Stimulated activated naive CD8-positive, alpha-beta T cell treated with anti-CD3 and anti-CD28 coated beads, Interleukin-15, Interleukin-2, amounts not matched to agents 100 ng/mL and 50 ng/mL, for 24 hours (primary cell): ENCODE measurements around the gene UBE2J2.

Experiments
- H3K27ac Mint-ChIP-seq: one replicate; pipeline ENCODE4 v1.8.0; 2021; ENCODE audit warnings: mild to moderate bottlenecking, mixed read lengths
- H3K27me3 Mint-ChIP-seq: one replicate; pipeline ENCODE4 v1.8.0; 2021; ENCODE audit warnings: mixed read lengths
- H3K36me3 Mint-ChIP-seq: one replicate; pipeline ENCODE4 v1.8.0; 2021; ENCODE audit warnings: low read depth, mixed read lengths
- H3K4me1 Mint-ChIP-seq: one replicate; pipeline ENCODE4 v1.8.0; 2021; ENCODE audit warnings: low read depth, mixed read lengths
- H3K4me3 Mint-ChIP-seq: one replicate; pipeline ENCODE4 v1.8.0; 2021; ENCODE audit warnings: mild to moderate bottlenecking, mixed read lengths
- H3K9me3 Mint-ChIP-seq: one replicate; pipeline ENCODE4 v1.8.0; 2021; ENCODE audit warnings: mixed read lengths

UBE2J2 gene

DNA sequence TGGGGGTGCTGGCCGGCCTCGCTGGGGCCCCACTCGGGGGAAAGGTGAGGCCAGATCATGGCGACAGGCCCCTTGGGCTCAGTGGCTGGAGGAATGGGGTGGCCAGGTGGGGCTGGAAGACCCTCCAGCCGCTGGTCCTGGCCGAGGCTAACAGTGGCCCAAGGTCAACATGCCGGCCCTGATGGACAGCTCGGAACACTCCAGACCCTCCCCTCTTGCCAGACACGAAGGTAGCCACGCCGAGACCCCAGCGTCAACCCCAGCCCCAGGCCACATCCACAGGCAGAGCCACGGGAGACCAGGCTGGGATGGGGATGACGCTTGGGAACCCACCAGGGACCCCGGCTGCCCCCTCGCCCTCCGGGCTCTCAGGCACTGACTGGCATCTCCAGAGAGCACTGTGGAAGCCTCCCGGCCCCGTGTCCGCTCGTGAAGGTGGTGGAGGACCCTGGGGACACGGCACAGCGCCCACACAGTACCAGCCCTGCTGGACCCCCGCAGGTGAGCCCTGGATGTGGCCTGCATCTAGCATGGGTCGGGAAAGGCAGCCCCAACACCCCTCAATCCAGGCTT is 26.2 kb downstream of the UBE2J2 start:
- Mint-ChIP-seq H3K4me3 (no peak overlapping the region), H3K27ac (no peak overlapping the region), H3K27me3 (no peaks in the 10 kb centered on the region), H3K9me3 (no peaks in the 10 kb centered on the region), H3K36me3 (no peaks in the 10 kb centered on the region), H3K4me1 (peaks cover 18% of the 10 kb centered on the region)

DNA sequence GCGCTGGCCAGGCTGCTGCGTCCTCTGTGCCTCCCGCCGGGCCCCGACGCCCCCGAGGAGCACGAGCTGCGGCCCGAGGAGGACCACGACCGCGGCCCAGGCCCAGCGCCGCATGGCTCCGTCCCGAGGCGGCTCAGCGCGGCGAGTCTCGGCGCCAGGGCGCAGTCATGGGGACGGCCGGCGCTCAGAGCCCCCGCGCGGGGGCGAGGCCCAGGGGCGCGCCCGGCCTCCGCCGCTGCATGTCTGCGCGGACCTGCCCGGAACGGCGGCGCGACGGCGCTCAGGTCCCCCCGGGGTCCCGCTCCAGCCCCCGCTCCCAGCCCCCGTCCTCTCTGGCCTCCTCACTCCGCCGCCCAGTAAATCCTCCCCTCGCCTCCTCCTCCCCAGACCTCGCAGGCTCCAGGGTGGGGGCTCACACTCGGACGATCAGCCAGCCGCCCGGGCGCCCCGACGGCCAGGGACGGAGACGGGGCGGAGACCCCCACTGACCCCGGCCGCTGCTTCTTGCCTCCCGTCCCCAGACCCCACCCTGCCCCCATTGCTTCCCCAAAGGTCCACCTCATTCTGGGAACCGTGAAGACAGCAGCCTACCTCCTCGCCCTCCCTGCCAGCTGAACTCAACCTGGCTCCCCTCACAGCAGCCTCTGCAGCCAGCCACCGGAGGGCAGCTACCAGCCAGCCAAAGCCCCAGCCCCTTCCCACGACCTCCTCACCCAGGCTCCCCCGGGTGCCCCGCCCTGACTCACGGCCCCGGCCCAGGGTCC is 26.9 kb downstream of the UBE2J2 start, which contains the start of gene C1QTNF12:
Gene C1QTNF12, minus strand, starts transcription at position 146 of the 764 bp plus-strand sequence. Its CDS starts 32 bp downstream, at position 114.
- Mint-ChIP-seq H3K9me3 (no peaks in the 10 kb centered on the region), H3K27ac (no peak within 1 kb of the TSS), H3K36me3 (no peaks in the 10 kb centered on the region), H3K4me1 (peaks cover 18% of the 10 kb centered on the region), H3K27me3 (no peaks in the 10 kb centered on the region), H3K4me3 (no peak within 1 kb of the TSS)

DNA sequence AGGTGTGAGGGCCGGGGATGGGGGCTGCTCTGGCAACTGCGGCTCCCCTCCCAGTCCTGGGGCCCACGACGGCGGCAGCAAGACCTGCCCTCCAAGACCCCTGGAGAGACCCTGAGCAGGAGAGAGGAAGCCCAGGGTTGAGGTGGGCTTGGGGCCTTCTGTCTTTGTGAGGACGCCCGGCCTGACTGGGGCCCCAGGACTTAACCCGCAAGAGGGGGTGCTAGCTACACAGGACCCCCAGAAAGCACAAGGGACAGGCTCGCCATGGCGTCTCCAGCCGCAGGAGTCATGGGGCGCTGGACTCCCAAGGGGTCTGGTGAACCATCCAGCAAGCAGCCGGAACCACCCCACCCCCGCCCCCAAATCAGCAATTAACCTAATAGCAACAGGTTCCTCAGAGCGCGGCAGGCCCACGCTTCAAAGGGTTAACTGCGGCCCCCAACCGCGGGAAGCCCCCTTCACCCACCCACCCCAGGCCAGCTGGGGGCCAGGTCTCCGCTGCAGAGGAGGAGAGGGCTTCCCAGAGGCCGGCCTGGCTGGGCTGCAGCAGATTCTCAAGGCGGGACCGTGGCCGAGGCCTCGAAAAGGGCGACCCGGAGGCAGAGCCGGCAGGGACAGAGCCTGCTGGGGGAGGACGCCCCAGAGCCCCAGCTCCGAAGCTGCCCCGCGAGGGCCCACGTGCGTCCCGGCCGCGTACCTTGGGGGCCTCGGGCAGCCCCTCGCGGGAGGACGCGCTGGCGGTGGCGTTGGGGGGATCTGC is 27.7 kb downstream of the UBE2J2 start:
- H3K36me3 Mint-ChIP-seq: no peaks in the 10 kb centered on the region

DNA sequence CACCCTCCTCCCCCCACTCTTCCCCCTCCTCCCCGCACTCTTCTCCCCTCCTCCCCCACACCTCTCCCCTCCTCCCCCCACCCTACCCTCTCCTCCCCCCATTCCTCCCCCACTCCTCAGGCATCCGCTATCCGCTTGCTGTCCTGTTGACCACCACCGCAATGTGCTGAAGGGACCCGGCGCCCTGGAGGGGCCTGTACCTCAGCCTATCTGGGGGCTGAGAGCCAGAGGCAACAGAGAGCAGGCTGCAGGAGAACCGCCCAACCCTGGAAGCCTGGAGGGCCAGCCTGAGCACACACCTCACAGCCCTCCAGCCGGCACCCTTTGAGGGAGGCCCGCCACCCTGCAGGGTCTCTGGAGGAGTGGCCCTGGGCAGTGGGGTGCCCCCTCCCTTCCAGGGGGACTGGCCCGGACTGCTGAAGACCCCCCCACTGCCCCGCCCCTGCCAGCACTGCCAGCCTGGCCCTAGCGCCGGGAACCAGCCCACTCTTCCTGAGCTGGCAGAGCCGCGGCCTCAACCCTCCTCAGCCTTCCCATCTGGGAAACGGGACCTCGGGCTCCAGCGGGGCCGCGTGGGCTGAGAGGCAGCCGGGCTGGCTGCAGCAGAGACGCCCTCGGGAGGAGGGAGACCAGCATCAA is 28.4 kb downstream of the UBE2J2 start:
- Mint-ChIP-seq H3K27ac (no peak overlapping the region), H3K36me3 (no peaks in the 10 kb centered on the region), H3K9me3 (no peaks in the 10 kb centered on the region), H3K4me1 (peaks cover 8% of the 10 kb centered on the region), H3K27me3 (no peaks in the 10 kb centered on the region), H3K4me3 (no peak overlapping the region)

More for the DNA sequence above, 27.7 kb downstream of the UBE2J2 start:
- Mint-ChIP-seq H3K27ac (no peak overlapping the region), H3K4me3 (no peak overlapping the region), H3K4me1 (peaks cover 15% of the 10 kb centered on the region), H3K27me3 (no peaks in the 10 kb centered on the region), H3K9me3 (no peaks in the 10 kb centered on the region)

DNA sequence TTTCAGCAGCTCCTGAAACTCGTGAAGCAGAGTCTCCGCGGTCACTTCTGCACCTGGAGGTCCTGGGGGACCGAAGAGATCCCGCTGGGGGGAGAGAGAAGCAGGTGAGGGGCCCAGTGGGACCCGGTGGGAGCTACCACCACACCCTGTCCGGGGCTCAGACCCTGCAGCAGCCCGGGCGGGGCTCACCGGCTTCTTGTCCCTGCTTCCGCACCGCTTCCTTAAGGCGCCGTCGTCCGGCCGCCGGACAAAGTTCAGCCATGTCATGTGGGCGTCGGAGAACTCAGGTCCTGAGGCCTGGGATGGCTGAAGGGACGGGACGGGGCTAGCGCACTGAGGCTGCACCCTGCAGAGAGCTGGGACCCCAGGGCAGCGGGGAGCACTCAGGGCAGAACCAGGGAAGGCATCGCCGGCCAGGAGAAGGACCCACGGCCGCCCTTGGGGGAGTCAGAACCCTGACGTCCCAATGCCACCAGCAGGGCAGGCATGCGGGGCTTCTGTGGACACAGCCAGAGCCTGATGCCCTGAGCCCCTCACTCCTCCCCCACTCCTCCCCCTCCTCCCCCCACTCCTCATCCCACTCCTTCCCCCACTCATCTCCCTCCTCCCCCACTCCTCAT is 29.4 kb downstream of the UBE2J2 start:
- Mint-ChIP-seq H3K36me3 (no peaks in the 10 kb centered on the region), H3K27ac (no peak overlapping the region), H3K27me3 (no peaks in the 10 kb centered on the region), H3K9me3 (no peaks in the 10 kb centered on the region), H3K4me1 (no peaks in the 10 kb centered on the region), H3K4me3 (no peak overlapping the region)

DNA sequence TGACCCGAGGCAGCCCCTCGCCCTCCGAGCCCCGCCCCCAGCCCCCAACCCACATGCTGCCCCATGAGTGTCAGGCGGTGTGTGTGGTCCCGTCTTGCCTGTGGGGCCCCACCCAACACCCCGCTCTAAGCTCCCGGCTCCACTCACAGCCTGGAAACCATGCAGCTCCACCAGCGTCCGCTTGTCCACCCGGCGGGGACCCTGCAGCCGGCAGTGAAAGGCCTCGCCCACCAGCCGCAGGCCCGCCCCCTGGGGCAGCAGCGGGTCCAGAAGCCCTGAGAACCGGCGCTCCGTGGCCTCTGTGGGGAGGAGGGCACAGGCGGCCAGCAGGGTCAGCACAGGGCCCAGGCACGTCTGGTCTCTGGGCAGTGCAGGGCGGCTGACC is 29.9 kb downstream of the UBE2J2 start:
- Mint-ChIP-seq H3K4me1 (no peaks in the 10 kb centered on the region), H3K4me3 (no peak overlapping the region), H3K9me3 (no peaks in the 10 kb centered on the region), H3K27me3 (no peaks in the 10 kb centered on the region), H3K27ac (no peak overlapping the region), H3K36me3 (no peaks in the 10 kb centered on the region)

DNA sequence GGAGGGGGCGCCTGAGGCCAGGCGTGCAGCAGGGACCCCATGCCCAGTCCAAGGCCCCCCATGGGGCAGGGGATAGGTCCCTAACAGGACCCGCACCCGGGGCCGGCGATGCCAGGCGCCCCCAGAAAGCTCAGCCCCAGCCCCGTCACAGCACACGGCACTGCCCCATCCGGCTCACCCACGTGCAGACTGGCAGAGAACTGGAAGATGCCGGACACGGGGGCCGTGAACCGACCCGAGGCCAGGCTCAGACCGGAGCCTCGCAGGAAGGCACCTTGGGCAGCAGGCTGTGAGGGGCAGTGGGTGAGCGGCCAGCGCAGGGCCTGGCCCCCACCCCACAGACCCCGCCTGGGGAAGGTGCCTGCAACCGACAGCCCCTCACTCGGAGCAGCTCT is 30.4 kb downstream of the UBE2J2 start:
- Mint-ChIP-seq H3K27ac (no peak overlapping the region), H3K9me3 (no peaks in the 10 kb centered on the region), H3K4me1 (no peaks in the 10 kb centered on the region), H3K36me3 (no peaks in the 10 kb centered on the region), H3K27me3 (no peaks in the 10 kb centered on the region), H3K4me3 (no peak overlapping the region)

DNA sequence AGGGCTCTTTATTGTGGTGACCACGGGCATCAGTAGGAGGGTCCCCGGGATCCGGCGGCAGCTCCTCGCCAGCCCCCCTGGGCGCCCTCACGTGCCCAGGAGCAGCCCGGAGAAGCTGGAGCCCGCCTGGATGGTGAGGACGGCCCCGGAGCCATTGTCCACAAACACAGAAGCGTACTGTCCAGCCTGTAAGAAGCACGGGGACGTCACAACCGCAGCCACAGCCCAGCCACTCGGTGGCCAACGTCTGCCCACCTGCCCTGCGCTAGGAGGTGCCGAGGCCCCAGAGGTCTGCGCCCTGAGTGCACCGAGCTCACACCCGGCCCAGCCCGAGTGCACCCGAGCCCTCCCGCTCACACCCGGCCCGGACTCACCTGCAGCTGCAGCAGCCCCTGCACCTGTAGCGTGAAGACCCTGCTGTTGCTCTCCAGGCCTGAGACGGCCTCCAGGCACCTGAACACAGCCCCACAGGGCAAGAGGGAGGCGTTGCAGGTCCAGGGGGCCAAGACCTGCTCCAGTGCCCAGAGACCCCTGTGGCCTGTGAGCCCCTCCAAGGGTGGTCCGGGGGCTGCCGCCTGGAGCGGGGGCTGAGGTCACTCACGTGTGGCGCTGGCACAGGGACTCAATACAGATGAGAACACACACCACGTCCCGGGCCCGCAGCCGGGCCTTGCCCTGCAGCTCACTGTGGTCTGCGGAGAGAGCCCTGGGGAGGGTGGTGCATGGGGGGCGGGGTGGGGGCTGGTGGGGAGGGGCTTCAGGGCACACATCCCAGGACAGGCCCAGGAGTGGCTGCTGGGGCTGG is 31.0 kb downstream of the UBE2J2 start:
- Mint-ChIP-seq H3K27ac (no peak overlapping the region), H3K4me3 (no peak overlapping the region), H3K36me3 (no peaks in the 10 kb centered on the region), H3K9me3 (no peaks in the 10 kb centered on the region), H3K4me1 (no peaks in the 10 kb centered on the region), H3K27me3 (no peaks in the 10 kb centered on the region)

DNA sequence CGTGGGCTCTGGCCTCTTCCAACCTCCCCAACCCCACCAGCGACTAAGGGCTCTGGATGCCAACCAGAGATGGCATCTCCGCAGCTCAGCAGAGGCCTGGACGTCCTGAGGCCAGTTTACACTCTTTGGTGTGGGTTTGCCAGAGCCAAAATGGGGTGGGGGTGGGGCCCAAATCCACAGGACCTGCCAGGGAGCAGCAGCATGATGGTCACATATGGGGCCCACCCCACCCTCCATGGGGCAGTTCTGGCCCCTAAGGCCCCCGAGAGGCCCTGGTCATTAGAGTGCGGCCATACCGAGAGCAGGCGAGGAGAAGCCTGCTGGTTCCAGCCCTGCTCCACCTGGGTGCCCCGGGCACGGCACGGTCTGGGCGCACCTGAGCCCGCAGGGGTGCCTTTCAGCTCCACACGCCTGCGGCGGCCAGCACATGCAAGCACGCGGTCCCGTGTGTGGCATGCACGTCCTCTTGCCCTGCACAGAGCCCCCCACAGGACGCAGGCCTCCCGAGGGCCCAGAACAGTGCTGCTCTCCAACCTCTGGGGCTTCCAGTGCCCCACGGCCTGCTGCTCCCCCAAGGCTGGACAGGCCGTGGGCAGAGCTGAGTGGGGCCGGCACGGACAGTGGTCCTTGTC is 31.9 kb downstream of the UBE2J2 start:
- Mint-ChIP-seq H3K27ac (no peak overlapping the region), H3K4me1 (no peaks in the 10 kb centered on the region), H3K4me3 (no peak overlapping the region), H3K36me3 (no peaks in the 10 kb centered on the region), H3K27me3 (no peaks in the 10 kb centered on the region), H3K9me3 (no peaks in the 10 kb centered on the region)

DNA sequence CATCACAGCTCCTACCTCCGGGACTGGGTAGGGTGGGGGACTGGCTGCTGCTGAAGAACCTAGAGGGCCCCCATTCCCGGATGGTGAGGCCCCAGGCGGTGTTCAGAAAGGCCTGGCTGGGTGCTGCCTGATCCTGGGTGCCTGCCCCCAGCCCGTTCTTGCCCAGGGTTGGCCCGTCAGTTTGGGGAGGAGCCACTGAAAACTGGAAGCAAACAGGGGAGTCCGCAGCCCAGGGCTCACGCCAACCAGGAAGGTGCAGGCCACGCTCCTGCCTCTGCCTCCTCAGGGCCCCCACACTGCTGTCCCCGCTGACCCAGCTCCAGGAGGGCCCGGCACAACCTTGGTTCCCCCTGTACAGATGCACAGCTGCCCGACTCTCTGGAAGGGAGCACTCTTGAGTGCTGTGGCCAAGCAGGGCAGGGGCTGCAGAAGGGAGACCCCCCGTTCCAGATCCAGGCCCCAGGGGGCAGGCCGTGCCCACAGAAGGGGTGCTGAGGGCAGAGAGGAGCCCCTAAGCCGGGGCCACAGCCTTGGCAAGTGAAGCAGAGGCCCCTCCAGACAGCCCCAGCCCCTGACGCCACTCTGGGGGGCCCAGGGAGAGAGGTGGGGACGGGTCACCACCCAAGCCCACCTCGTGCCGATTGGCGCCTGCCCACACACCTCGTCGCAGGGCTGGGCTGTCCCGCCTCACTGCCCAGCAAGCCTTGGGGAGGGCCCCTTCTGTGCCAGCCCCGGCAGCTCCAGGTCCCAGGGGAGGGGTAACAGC is 32.6 kb downstream of the UBE2J2 start:
- Mint-ChIP-seq H3K4me3 (no peak overlapping the region), H3K4me1 (no peaks in the 10 kb centered on the region)

DNA sequence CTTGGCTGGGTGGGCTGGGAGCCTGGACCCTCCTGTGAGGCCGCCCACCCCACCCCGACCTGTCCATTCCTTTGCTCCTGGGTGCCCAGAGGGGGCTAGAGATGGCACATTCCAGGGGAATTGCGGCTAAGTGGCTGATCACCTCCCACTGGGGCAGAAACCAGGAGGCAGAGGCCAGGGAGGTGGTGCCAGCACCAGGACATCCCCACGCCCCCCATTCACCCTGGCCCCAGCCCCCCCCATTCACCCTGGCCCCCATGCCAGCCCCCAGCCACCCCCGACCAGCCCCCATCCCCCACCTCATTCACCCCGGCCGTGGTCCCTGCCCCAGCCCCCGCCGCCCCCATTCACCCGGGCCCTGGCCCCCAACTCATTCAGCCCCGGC is 33.3 kb downstream of the UBE2J2 start:
- H3K9me3 Mint-ChIP-seq: no peaks in the 10 kb centered on the region
- no peaks in the 10 kb centered on the region for H3K4me1 Mint-ChIP-seq
- H3K27ac Mint-ChIP-seq: no peak overlapping the region
- no peaks in the 10 kb centered on the region for H3K27me3 Mint-ChIP-seq
- H3K36me3 Mint-ChIP-seq: no peaks in the 10 kb centered on the region
- H3K4me3 Mint-ChIP-seq: no peak overlapping the region

More for the DNA sequence above, 32.6 kb downstream of the UBE2J2 start:
- Mint-ChIP-seq H3K36me3 (no peaks in the 10 kb centered on the region), H3K27ac (no peak overlapping the region), H3K9me3 (no peaks in the 10 kb centered on the region), H3K27me3 (no peaks in the 10 kb centered on the region)

DNA sequence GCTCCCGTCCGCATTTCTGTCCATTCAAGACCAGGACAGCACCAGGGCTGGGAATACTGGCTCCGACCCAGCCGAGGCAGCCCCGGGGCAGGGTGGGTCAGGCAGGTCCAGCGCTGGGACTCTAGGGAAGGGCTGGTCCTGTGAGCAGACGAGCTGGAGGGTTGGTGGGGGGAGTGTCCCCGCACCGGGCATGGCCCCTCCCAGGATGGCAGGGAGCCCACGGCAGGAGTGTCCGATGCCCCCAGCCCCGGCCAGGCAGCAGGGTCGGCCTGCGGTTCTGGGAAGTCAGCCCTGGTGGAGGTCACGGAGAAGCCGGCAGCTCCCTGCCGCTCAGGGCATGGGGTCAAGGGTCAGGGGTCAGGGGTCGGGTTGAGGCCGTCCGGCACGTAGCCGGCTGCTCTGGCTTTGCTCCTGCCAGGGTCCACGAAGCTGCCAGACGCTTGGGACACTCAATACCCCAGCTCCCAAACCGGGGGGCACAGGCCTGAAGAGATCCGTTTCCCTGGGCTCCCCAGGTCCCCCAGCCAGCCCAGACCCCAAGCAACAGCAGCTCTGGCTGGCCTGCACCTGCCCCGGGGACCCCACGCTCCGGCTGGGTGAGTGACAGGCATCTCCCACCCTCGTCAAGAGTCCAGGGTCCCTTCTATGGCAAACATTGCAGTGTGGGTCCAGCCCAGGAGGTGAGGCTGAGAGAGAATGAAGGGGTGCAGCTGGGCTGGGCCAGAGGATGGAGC is 33.9 kb downstream of the UBE2J2 start:
- Mint-ChIP-seq H3K36me3 (peaks cover under 1% of the 10 kb centered on the region), H3K4me3 (no peak overlapping the region), H3K27me3 (no peaks in the 10 kb centered on the region), H3K9me3 (no peaks in the 10 kb centered on the region), H3K4me1 (no peaks in the 10 kb centered on the region), H3K27ac (no peak overlapping the region)

DNA sequence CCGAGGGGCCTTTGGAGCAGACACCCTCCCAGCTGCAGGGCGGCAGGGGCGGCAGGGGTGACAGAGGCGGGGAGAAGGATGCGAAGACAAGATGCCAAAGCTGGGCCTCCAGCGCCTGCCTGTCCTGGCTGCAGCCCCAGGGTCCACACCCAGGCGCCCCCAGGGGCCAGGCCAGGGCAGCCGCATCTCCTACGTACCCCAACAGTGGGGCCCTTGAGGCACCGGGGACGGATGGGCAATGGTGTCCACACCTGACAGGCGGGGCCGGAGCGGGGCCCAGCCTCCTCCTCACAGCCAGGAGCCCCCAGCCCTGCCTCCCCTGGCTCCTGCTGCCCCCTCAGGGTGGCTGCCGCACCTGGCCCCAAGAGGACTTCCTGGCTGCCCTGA is 34.4 kb downstream of the UBE2J2 start:
- Mint-ChIP-seq H3K9me3 (no peaks in the 10 kb centered on the region), H3K36me3 (peaks cover 5% of the 10 kb centered on the region)

More for the DNA sequence above, 34.4 kb downstream of the UBE2J2 start:
- Mint-ChIP-seq H3K27ac (no peak overlapping the region), H3K4me1 (peaks cover 6% of the 10 kb centered on the region), H3K27me3 (no peaks in the 10 kb centered on the region), H3K4me3 (no peak overlapping the region)
